ENCODE data around the gene ZBTB46. TPM values are rescaled to one million over a fixed set of nuclear protein-coding genes. Genes with fewer than 3 reads are reported as not detected.
"Not testable (repeated sequence)": the region's sequence is repeated elsewhere in the genome, so short reads cannot be mapped to it uniquely, and the experiment has no call there.

The ZBTB46 gene
- total RNA-seq, 2 experiments from 2014 or later: 0.67 to 1.3 TPM

DNA sequence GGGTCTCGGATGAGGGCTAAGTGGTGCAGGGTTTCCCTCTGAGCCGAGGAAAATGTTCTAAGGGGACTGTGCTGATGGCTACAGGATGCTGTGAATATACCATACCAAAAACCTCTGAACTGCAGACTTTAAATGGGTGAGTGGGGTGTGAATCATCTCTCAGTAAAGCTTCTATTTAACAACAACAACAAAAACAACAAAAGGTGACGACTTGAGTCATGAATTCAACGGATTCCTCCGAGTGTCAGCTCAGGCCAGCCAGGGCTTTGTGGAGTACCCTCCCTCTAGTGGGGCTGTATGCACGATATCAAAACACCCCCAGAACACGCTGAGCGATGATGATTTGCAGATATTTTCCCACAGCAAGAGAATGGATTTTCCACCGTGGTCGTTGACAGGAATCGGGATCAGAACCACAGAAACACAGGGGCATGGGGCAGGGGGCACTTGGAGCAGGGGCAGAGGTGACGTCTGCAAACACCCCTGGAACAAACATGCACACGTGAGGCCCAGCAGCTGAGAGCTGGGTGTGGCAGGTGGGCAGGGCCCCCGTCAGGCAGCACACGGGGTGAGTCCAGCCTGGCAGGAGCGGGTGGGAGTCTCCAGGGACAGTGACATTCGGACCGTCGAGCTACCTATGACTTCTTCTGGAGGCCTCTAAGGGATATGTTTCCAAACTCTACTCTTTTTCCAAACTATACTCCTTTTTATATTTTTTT is 52.9 kb downstream of the ZBTB46 start:
- Histone ChIP-seq H3K27ac (ENCODE audit: low read depth, low read length, poor library complexity, severe bottlenecking) (no peak overlapping the region), H3K36me3 (ENCODE audit: insufficient read depth, low read length) (no peaks in the 10 kb centered on the region), H3K79me2 (ENCODE audit: insufficient read depth, low read depth, low read length) (no peaks in the 10 kb centered on the region), H2AFZ (ENCODE audit: low read length) (no peak overlapping the region), H3K4me1 (ENCODE audit: insufficient read depth, low read length, poor library complexity, severe bottlenecking) (peaks cover 7% of the 10 kb centered on the region), H3K4me2 (ENCODE audit: low read length) (no peak overlapping the region), H3K9me3 (ENCODE audit: low read length) (no peaks in the 10 kb centered on the region), H4K20me1 (ENCODE audit: insufficient read depth, low read length) (no peaks in the 10 kb centered on the region), H3K4me3 (ENCODE audit: low read depth, low read length, poor library complexity, severe bottlenecking) (no peak overlapping the region), H3K9me2 (ENCODE audit: insufficient read depth, low read length) (no peaks in the 10 kb centered on the region)
- intact Hi-C loops (cut with micrococcal nuclease; ENCODE audit: unreplicated experiment): no loop called here
- no TSS peak for BruUV-seq (replicated peaks)
- CTCF ChIA-PET (ENCODE audit: unreplicated experiment): interaction anchor here (0.5 kb wide), 1 partner anchor 365 kb away, joined by 3 read pairs; no protein-coding TSS in a partner anchor
- TF ChIP-seq, protein P1, sequence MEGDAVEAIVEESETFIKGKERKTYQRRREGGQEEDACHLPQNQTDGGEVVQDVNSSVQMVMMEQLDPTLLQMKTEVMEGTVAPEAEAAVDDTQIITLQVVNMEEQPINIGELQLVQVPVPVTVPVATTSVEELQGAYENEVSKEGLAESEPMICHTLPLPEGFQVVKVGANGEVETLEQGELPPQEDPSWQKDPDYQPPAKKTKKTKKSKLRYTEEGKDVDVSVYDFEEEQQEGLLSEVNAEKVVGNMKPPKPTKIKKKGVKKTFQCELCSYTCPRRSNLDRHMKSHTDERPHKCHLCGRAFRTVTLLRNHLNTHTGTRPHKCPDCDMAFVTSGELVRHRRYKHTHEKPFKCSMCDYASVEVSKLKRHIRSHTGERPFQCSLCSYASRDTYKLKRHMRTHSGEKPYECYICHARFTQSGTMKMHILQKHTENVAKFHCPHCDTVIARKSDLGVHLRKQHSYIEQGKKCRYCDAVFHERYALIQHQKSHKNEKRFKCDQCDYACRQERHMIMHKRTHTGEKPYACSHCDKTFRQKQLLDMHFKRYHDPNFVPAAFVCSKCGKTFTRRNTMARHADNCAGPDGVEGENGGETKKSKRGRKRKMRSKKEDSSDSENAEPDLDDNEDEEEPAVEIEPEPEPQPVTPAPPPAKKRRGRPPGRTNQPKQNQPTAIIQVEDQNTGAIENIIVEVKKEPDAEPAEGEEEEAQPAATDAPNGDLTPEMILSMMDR (conservative IDR thresholded peaks at IDR 0.05; ENCODE audit: low read length): no peak
- no peak for TF ChIP-seq EZH2phosphoT487 (IDR thresholded peaks at IDR 0.05; ENCODE audit: borderline replicate concordance, low read depth, low read length)
- DNase-seq (ENCODE audit: low spot score): no peak
- POLR2A ChIA-PET: no interaction called here

DNA sequence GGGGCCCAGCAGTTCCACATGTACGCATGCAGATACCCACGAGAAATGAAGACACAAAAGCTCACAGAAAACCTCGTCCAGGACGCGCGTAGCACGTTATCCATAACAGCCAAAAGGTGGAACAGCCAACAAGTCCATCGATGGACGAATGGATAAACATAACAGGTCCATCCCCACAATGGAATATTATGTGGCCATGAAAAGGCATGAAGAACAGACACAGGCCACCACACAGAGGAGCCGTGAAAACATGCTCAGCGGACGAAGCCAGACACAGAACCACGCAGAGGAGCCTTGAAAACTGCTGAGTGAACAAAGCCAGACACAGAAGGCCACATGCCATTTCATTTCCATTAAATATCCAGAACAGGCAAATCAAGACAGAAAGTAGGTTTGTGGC is 53.5 kb downstream of the ZBTB46 start:
- intact Hi-C loops (cut with micrococcal nuclease; ENCODE audit: unreplicated experiment): no loop called here
- BruUV-seq (replicated peaks): no TSS peak
- TF ChIP-seq, protein P1 (conservative IDR thresholded peaks at IDR 0.05; ENCODE audit: low read length): no peak
- TF ChIP-seq EZH2phosphoT487 (IDR thresholded peaks at IDR 0.05; ENCODE audit: borderline replicate concordance, low read depth, low read length): no peak
- Histone ChIP-seq H3K36me3 (ENCODE audit: insufficient read depth, low read length) (no peaks in the 10 kb centered on the region), H3K4me2 (ENCODE audit: low read length) (no peak overlapping the region), H3K4me3 (ENCODE audit: low read depth, low read length, poor library complexity, severe bottlenecking) (no peak overlapping the region), H3K27ac (ENCODE audit: low read depth, low read length, poor library complexity, severe bottlenecking) (no peak overlapping the region), H2AFZ (ENCODE audit: low read length) (no peak overlapping the region), H3K4me1 (ENCODE audit: insufficient read depth, low read length, poor library complexity, severe bottlenecking) (peaks cover 7% of the 10 kb centered on the region), H3K9me3 (ENCODE audit: low read length) (no peaks in the 10 kb centered on the region), H4K20me1 (ENCODE audit: insufficient read depth, low read length) (no peaks in the 10 kb centered on the region), H3K9me2 (ENCODE audit: insufficient read depth, low read length) (no peaks in the 10 kb centered on the region), H3K79me2 (ENCODE audit: insufficient read depth, low read depth, low read length) (no peaks in the 10 kb centered on the region)
- ChIA-PET POLR2A (no interaction called here), CTCF (ENCODE audit: unreplicated experiment) (no interaction called here)
- DNase-seq (ENCODE audit: low spot score): no peak

GRCh38 chr20:63776875-63777274 is 54.2 kb downstream of the ZBTB46 start:
- CTCF ChIA-PET (ENCODE audit: unreplicated experiment); DNase-seq (ENCODE audit: low spot score): not testable (repeated sequence)

More at GRCh38 chr20:63776875-63777274, 54.2 kb downstream of the ZBTB46 start:
- BruUV-seq (replicated peaks); H3K79me2 ChIP-seq (ENCODE audit: insufficient read depth, low read depth, low read length); H3K27ac ChIP-seq (ENCODE audit: low read depth, low read length, poor library complexity, severe bottlenecking); H4K20me1 ChIP-seq (ENCODE audit: insufficient read depth, low read length); H2AFZ ChIP-seq (ENCODE audit: low read length); H3K4me1 ChIP-seq (ENCODE audit: insufficient read depth, low read length, poor library complexity, severe bottlenecking); H3K4me3 ChIP-seq (ENCODE audit: low read depth, low read length, poor library complexity, severe bottlenecking); H3K4me2 ChIP-seq (ENCODE audit: low read length); H3K9me2 ChIP-seq (ENCODE audit: insufficient read depth, low read length); H3K36me3 ChIP-seq (ENCODE audit: insufficient read depth, low read length); intact Hi-C loops (cut with micrococcal nuclease; ENCODE audit: unreplicated experiment); H3K9me3 ChIP-seq (ENCODE audit: low read length): not testable (repeated sequence)
- POLR2A ChIA-PET: interaction anchor here (0.6 kb wide), 1 partner anchor 12 kb away, joined by 3 read pairs; no protein-coding TSS in a partner anchor

All from OCI-LY7 (cell line).